GM21528 (cell line): ENCODE measurements around the gene AQP7.
"Not testable (repeated sequence)": the region's sequence is repeated elsewhere in the genome, so short reads cannot be mapped to it uniquely, and the experiment has no call there.

Experiments
- ATAC-seq: cut with Tn5 transposase; IDR thresholded peaks from one replicate; pipeline ENCODE4 v1.9.1; 2021; ENCODE audit warnings: mild to moderate bottlenecking, moderate library complexity; ENCODE audit not compliant: unreplicated experiment, low FRiP score

The AQP7 gene

GRCh38 chr9:33402371-33402770, at the start of gene AQP7:
Gene AQP7, minus strand, starts transcription at chr9:33402568. Its CDS starts 1,306 bp downstream, at chr9:33401262.
- not testable (repeated sequence) for ATAC-seq

DNA sequence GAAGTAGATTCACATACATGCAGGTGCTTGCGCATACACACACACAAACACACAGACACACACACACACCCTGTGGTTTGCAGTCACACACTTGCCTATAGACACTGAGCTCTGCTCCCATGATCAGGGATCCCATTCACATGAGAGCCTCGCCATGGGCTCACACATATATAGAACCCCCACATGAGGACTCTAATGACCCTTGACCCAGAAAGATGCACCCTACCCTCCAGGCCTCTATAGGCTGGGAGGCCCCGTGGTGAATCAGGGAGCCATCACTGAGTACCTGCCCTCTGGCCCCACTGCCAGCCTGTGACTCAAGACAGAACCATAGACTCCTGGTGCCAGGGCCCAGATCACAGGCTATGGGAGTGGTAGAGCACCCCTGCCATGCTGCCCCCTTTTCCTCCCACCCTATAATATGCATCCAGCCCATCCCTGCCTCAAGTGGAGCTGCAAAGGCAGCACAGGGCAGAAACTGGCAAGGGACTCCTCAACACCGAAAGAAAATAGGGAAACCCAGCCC, 48.3 kb upstream of the AQP7 start:
- no peak for ATAC-seq

DNA sequence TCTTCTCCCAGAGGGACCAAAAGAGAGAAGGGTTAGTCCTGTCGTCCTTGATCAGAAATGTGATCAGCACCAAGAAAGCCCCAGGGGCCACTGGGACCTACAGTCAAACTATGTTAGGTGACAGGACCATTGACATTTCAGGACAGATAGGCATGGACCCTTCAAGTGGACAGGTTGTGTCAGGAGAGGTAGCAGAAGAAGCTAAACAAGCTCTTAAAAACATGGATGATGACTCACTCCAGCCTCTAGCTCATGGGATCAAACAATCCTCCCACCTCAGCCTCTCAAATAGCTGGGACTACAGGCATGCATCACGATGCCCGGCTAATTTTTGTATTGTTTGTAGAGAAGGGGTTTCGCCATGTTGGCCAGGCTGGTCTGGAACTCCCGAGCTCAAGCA, 47.3 kb upstream of the AQP7 start:
- ATAC-seq, result no peak

DNA sequence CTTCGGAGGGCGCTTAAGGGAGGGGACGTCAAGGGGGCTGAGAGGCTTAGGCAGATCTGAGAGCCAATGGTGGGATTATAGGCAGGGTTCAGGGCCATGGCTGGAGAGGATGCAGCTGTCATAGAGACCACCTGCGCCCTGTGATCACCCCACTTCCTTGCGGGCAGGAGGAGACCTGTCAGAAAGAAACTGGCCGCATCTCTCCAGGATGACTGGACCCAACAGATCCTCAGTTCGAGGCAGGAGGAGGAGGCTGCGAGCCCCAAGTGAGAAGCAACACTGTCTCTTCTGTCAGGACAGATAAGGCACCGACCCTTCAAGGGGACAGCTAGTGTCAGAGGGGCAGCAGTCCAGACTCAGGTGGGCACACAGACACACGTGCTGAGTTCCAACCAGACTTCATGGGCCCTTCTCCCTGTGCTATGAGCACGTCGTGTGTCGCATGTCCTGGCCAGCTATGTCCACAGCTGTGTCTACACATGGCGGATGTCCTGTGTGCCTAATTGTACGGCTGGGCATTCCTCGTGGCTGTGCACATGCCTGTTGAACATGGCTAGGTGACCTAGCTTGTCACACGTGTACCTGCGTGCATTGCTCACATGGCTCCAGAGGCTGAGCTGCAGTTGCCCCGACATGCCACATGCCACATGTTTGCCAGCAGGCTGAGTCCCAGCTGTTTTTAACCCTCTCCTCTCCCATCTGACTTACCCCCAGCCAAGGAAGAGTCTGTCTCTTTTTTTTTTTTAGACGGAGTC, 45.6 kb upstream of the AQP7 start:
- ATAC-seq, result no peak

- peak; percentile 34 for ATAC-seq
Observed at GRCh38 chr9:33446946-33447798, 44.8 kb upstream of the AQP7 start, which contains the start of gene AQP3. Gene AQP3, minus strand, starts transcription at chr9:33447593. Its CDS starts 63 bp downstream, at chr9:33447530.

GRCh38 chr9:33446240-33446945, 44.0 kb upstream of the AQP7 start:
- peak; percentile 83 for ATAC-seq

- no peak for ATAC-seq
Observed at GRCh38 chr9:33445389-33446239, 43.2 kb upstream of the AQP7 start.

GRCh38 chr9:33443464-33444154, 41.2 kb upstream of the AQP7 start:
- ATAC-seq, result no peak

- ATAC-seq, result no peak
Observed at GRCh38 chr9:33443047-33443446, 40.7 kb upstream of the AQP7 start.

GRCh38 chr9:33442125-33442524, 39.8 kb upstream of the AQP7 start:
- no peak for ATAC-seq

GRCh38 chr9:33440609-33441008, 38.2 kb upstream of the AQP7 start:
- no peak for ATAC-seq

DNA sequence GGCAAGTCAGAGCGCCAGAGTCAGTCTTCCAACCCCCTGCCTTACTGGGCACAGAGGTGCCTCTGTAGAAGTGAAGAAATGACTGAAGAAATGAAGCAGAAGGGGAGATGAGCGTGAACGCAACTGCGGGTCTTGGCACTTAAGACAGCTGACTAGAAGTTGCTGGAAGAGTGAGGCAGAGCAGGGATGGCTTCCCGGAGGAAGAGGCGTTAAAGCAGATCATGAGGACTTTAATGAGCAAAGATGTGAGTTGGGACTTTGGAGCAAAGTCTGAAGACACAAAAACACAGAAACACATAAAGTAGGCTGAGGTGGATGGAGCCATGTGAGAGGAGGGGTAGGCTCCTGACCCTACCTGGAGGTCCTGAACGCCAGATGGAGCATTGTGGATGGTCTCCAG, 37.8 kb upstream of the AQP7 start:
- ATAC-seq, result no peak

- no peak for ATAC-seq
Observed at GRCh38 chr9:33439731-33440130, 37.4 kb upstream of the AQP7 start.

DNA sequence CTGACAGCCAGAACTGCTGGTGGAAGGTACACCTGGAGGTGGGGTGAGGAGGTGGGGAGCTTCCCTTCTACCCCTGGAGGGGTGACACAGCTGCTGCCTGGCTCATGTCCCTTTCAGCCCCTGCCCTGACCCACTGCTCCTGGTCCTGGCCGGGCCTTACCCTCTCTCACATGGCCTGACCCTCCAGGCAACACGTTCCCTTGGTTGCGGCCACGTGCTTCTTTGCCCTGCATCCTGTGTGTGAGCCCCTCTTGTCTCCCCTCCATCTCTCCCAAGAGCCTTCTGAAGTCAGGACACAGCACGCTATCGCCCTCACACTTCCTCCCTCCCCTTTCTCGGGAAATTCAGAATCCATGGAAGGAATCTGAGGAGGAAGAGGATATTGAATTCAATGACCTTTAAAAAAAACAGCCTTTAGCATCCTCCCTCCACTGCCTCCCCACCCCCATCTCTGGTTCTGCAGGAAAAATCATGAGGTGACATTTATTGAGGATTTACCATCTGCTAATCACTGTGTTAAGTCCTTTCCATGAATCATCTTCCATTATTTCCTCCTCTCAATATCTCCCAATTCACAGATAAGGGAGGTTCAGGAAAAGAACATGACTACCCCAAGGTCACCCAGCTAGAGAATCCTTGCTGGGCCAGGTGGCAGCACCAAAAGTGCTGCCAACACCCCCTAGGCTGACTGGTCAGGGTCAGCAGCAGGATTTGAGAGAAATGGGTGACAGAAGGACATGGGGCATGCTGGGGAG, 36.7 kb upstream of the AQP7 start:
- no peak for ATAC-seq

DNA sequence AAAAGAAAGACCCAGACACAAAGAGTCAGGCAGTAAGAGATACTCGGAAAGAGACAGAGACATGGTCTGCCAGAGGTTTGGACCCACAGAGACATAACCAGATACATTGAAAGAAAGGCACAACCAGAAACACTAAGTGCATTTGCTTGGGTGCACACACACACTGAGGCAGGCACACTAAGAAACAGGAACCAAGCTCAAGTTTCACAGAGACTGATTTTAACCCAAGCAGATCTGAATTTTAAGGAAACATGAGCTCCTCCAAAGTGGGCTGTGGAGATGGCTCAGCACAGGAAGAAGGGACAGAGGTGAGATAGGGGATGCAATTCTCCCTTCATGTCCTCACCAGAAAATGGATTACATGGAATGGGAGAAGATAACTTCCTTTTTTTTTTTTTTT, 35.5 kb upstream of the AQP7 start:
- ATAC-seq, result no peak

DNA sequence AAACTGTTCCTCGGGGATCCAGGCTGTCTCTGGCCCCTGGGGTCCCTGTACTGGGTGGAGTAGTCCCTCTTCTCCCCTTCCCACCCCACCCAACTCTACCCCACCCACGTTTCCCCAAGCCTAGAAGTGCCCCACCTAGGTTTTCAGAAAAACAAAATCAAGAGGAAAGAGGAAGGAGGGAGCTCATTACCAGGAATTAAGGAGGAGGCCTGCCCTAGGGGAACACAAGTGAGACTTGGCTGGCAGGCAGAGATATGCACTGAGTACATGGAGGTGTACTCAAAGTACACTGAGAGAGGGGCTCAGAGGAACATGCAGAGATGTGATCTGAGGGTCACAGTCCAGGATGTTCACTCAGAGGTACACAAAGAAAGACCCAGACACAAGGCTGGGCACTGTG, 34.8 kb upstream of the AQP7 start:
- no peak for ATAC-seq

DNA sequence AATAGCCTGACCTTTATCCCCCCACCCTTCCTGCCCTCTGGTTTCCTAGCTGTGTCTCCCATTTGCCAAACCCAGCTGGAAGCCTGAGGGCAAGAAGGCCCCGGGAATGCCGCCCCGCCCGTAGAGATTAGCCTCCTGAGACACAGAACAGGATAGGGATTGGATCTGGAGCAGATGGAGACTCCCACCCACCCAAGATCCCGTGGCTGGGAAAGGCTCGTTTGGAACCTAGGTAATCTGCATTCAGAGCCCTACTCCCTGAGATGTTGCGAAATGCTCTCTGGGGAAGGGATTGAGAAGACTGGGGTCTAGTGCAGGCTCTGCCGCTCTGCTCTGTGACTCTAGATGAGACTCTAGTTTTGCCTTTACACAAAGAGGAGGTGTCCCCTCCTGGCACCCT, 34.1 kb upstream of the AQP7 start:
- ATAC-seq, result no peak

DNA sequence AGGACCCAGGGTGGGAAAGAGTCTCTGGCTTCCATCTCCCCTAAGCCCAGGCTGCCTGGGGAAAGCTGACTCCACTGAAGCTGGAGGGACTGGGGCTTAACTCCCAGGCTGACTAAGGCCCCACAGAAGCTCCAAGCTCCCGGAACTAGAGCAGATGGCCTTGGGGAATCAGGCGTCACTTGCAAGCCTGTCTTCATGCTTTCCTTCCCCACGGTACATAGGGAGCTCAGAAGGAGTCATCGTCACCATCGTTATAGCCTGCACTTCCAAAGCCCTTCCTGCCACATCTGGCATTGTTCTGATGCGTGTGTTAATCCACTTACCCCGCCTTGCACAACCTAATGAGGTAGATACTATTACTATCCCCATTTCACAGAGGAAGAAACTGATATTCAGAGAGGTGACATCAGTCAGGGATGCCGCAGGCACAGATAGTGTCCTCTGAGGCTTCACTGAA, 33.5 kb upstream of the AQP7 start:
- no peak for ATAC-seq
